PC-3 (cell line): ENCODE measurements around the gene XPC. TPM values are rescaled to one million over a fixed set of nuclear protein-coding genes. Genes with fewer than 3 reads are reported as not detected.

Source experiments
- ATAC-seq: fragments of 200-7000 bp; cut with Tn5 transposase; 2 replicates; pipeline ENCODE4 v1.9.1; 2020; ENCODE audit warnings: mild to moderate bottlenecking, moderate library complexity
- BruUV-seq: library from RNA; stranded (reverse); fragments of 400-500 nt; replicated peaks from 2 replicates; lab custom pipeline; 2021; lab: Mats Ljungman, UMichigan
- CTCF ChIA-PET: fragments of 300-600 bp; sonication (Branson Sonifier 250); formaldehyde crosslinking; loops from one replicate; lab custom pipeline; 2022; ENCODE audit warnings: antibody characterized with exemption; lab: Charles Lee
- POLR2A ChIA-PET: fragments of 300-600 bp; sonication (Branson Sonifier 250); formaldehyde crosslinking; loops from one replicate; lab custom pipeline; 2022; ENCODE audit warnings: antibody characterized with exemption; ENCODE audit not compliant: unreplicated experiment; lab: Charles Lee
- DNase-seq: peaks from one replicate; pipeline ENCODE4 v3.0.0-alpha.2; 2015
- H2AFZ ChIP-seq: fragments of 300-600 bp; sonication (generic); 2 replicates; pipeline ENCODE4 v1.6.0; 2016; ENCODE audit warnings: antibody characterized with exemption, low read length
- H3F3A ChIP-seq: fragments of 300-600 bp; sonication (generic); one replicate; pipeline ENCODE4 v1.6.0; 2017; ENCODE audit warnings: antibody characterized with exemption, low read length, control low read depth, mild to moderate bottlenecking; ENCODE audit not compliant: unreplicated experiment
- H3K27ac ChIP-seq: fragments of 300-600 bp; sonication (generic); 2 replicates; pipeline ENCODE4 v1.5.1; 2016; ENCODE audit warnings: mild to moderate bottlenecking, low read length
- H3K27me3 ChIP-seq: fragments of 300-600 bp; sonication (generic); 2 replicates; pipeline ENCODE4 v1.6.1; 2016; ENCODE audit warnings: low read length, mixed read lengths
- H3K36me3 ChIP-seq: fragments of 300-600 bp; sonication (generic); 2 replicates; pipeline ENCODE4 v1.6.1; 2016; ENCODE audit warnings: low read depth, mixed run types, low read length, mixed read lengths
- H3K4me1 ChIP-seq: fragments of 300-600 bp; sonication (generic); 2 replicates; pipeline ENCODE4 v1.5.1; 2016; ENCODE audit warnings: low read length; ENCODE audit not compliant: insufficient read depth
- H3K4me2 ChIP-seq: fragments of 300-600 bp; sonication (generic); 2 replicates; pipeline ENCODE4 v1.6.0; 2016; ENCODE audit warnings: low read length
- H3K4me3 ChIP-seq: fragments of 300-600 bp; sonication (generic); 2 replicates; pipeline ENCODE4 v1.5.1; 2016; ENCODE audit warnings: mild to moderate bottlenecking, low read length, mixed read lengths
- H3K79me2 ChIP-seq: fragments of 300-600 bp; sonication (generic); 2 replicates; pipeline ENCODE4 v1.6.1; 2017; ENCODE audit warnings: low read length, mixed read lengths
- H3K9ac ChIP-seq: fragments of 300-600 bp; sonication (generic); 2 replicates; pipeline ENCODE4 v1.6.0; 2016; ENCODE audit warnings: mild to moderate bottlenecking, low read length
- H3K9me2 ChIP-seq: fragments of 300-600 bp; sonication (generic); replicated peaks from 2 replicates; pipeline ENCODE4 v1.6.1; 2016; ENCODE audit warnings: mixed run types, low read length, mixed read lengths
- H3K9me3 ChIP-seq: fragments of 300-600 bp; sonication (generic); 2 replicates; pipeline ENCODE4 v1.6.1; 2016; ENCODE audit warnings: low read length, mixed read lengths
- H4K20me1 ChIP-seq: fragments of 300-600 bp; sonication (generic); 2 replicates; pipeline ENCODE4 v1.6.1; 2016; ENCODE audit warnings: low read length, mixed read lengths
- CTCF ChIP-seq: fragments of 300-600 bp; sonication (generic); conservative IDR thresholded peaks from 2 replicates; pipeline ENCODE4 v1.5.1; 2017; ENCODE audit warnings: antibody characterized with exemption, low read depth, mild to moderate bottlenecking, low read length
- EZH2 ChIP-seq: fragments of 300-600 bp; sonication (generic); IDR thresholded peaks from one replicate; pipeline ENCODE4 v1.6.1; 2017; ENCODE audit warnings: antibody characterized with exemption, mild to moderate bottlenecking, low read length; ENCODE audit not compliant: unreplicated experiment
- EZH2phosphoT487 ChIP-seq: fragments of 300-600 bp; sonication (generic); IDR thresholded peaks from 2 replicates; pipeline ENCODE4 v1.6.1; 2018; ENCODE audit warnings: mild to moderate bottlenecking, antibody characterized with exemption, low read length, borderline replicate concordance
- intact Hi-C: fragments of 100-400 bp; cut with micrococcal nuclease; formaldehyde crosslinking; loops from 2 replicates; pipeline ENCODE4 v1.9.0; 2023
- total RNA-seq: library from RNA; depleted of rRNA; stranded (reverse); fragments of >200 nt; gene quantifications from 2 replicates; pipeline ENCODE4 v1.2.3, GENCODE V29; 2014

XPC gene
- total RNA-seq, 1 experiment from 2014 or later = 24.3 TPM

DNA sequence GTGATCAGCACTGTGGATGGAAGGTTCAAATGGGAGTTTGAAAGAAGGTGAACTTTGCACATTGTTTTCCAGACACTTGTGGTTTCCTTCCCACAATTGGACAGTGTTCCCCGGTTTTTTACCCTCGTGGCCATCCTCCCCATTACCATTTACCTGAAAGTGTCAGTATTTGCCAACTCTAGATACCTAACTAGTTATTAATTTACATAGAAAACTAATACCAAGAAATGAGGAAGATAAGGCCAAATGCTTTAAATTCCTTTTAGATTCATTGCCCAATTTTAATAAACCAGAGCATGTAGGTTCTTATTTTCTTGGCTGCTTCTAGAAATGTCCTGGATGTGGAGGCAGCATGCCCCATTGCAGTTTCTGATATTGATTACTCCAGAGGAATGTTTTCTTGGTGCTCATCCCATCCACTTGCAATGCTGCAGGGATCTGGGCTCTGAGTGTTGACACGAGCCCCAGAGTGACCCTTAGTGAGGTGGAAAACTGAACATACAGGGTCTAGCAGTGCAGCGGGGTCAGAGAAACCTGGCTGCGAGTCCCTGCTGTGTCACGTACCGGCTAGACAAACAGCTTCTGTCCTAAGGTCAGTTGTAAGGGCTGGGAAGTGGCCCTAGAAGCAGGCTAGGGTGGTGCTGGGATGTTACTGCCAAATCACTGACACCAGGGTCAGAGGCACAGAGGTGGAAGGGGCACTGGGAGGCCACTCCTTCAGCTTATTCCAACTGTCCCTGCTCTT, 23.7 kb upstream of the XPC start:
- no peaks in the 10 kb centered on the region for H3K79me2 ChIP-seq
- H4K20me1 ChIP-seq = no peaks in the 10 kb centered on the region; the same call in 1 of the 2 replicates
- H2AFZ ChIP-seq = no peak overlapping the region
- H3K36me3 ChIP-seq = peaks cover 22% of the 10 kb centered on the region
- H3F3A ChIP-seq = no peaks in the 10 kb centered on the region
- CTCF ChIA-PET = no interaction called here
- no peak overlapping the region for H3K4me2 ChIP-seq
- H3K27ac ChIP-seq = no peak overlapping the region
- no peaks in the 10 kb centered on the region for H3K9me3 ChIP-seq
- no peaks in the 10 kb centered on the region for H3K27me3 ChIP-seq
- TSS peak; percentile 9 for BruUV-seq
- H3K9me2 ChIP-seq = no peaks in the 10 kb centered on the region
- DNase-seq = no peak
- TF ChIP-seq EZH2 = no peak
- TF ChIP-seq EZH2phosphoT487 = no peak
- no peak for TF ChIP-seq CTCF
- H3K4me3 ChIP-seq = no peak overlapping the region
- POLR2A ChIA-PET = no interaction called here
- H3K4me1 ChIP-seq = no peaks in the 10 kb centered on the region
- no peak overlapping the region for H3K9ac ChIP-seq
- intact Hi-C loops = loop anchor here (2.0 to 10.0 kb wide), 5 partner anchors 23 to 580 kb away; partner anchors contain the start of gene SLC6A6
- no peak for ATAC-seq

GRCh38 chr3:14200841-14201240, 22.4 kb upstream of the XPC start:
- Histone ChIP-seq H3K36me3 (peaks cover 33% of the 10 kb centered on the region), H3K9me2 (no peaks in the 10 kb centered on the region), H3K4me1 (no peaks in the 10 kb centered on the region), H3F3A (no peaks in the 10 kb centered on the region), H3K27ac (no peak overlapping the region), H3K27me3 (no peaks in the 10 kb centered on the region), H3K79me2 (no peaks in the 10 kb centered on the region), H3K4me3 (no peak overlapping the region), H3K9me3 (no peaks in the 10 kb centered on the region), H3K4me2 (no peak overlapping the region), H2AFZ (no peak overlapping the region), H4K20me1 (no peaks in the 10 kb centered on the region; the same call in 1 of the 2 replicates), H3K9ac (no peak overlapping the region)
- CTCF ChIA-PET = interaction anchor here (0.8 kb wide), 1 partner anchor 202 kb away, joined by 4 read pairs; the partner anchor contains the start of gene SLC6A6
- TF ChIP-seq EZH2phosphoT487 = no peak
- TF ChIP-seq EZH2 = no peak
- TF ChIP-seq CTCF = no peak
- ATAC-seq = peak; percentile 50
- DNase-seq = no peak
- POLR2A ChIA-PET = no interaction called here
- intact Hi-C loops = loop anchor here (2.0 to 10.0 kb wide), 3 partner anchors 164 to 581 kb away; no protein-coding TSS in a partner anchor
- BruUV-seq = no TSS peak

DNA sequence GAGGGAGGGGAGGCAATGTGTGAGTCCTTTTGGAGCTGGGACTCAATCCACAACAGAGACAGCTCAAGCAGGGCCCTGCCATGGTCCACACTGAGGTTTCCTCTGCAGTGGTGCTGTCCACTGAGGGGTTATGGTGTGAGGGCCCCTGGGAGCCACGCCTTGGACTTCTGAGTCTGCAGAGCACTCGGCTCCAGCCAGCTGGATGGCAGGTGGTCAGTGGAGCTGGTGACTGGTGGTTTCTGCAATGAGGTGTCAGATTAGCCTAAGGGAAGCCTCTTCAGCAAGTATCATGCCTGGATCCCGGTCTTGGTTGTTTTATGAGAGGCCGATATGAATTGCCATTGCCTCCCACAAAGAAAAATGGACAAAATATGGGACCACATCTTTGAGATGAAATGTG, 21.9 kb upstream of the XPC start:
- no peak overlapping the region for H3K9ac ChIP-seq
- POLR2A ChIA-PET = no interaction called here
- intact Hi-C loops = loop anchor here (2.0 to 10.0 kb wide), 3 partner anchors 165 to 582 kb away; no protein-coding TSS in a partner anchor

More for the DNA sequence above, 21.9 kb upstream of the XPC start:
- H3K27ac ChIP-seq = no peak overlapping the region
- H2AFZ ChIP-seq = no peak overlapping the region
- no peaks in the 10 kb centered on the region; the same call in 1 of the 2 replicates for H3K79me2 ChIP-seq
- no peak for TF ChIP-seq EZH2phosphoT487
- TF ChIP-seq EZH2 = no peak
- no peak for TF ChIP-seq CTCF
- H3K9me3 ChIP-seq = no peaks in the 10 kb centered on the region
- H4K20me1 ChIP-seq = no peaks in the 10 kb centered on the region; the same call in 1 of the 2 replicates
- CTCF ChIA-PET = no interaction called here
- no peak for ATAC-seq
- no TSS peak for BruUV-seq
- H3K36me3 ChIP-seq = peaks cover 33% of the 10 kb centered on the region
- DNase-seq = no peak
- no peaks in the 10 kb centered on the region for H3F3A ChIP-seq
- no peaks in the 10 kb centered on the region for H3K27me3 ChIP-seq
- no peaks in the 10 kb centered on the region for H3K4me1 ChIP-seq
- H3K9me2 ChIP-seq = no peaks in the 10 kb centered on the region
- H3K4me3 ChIP-seq = no peak overlapping the region
- no peak overlapping the region for H3K4me2 ChIP-seq
